ENCODE measurements around the gene ZNF516.

GRCh38 chr18:76398295-76398694 is 96.7 kb downstream of the ZNF516 start:
- TF ChIP-seq CTCF (IDR thresholded peaks at IDR 0.05) (no peak), POLR2A (IDR thresholded peaks at IDR 0.05) (no peak)
